HG03103 (cell line): ENCODE data around the gene ARL10.

ENCODE experiments used
- ATAC-seq: cut with Tn5 transposase; IDR thresholded peaks from one replicate; pipeline ENCODE4 v1.9.1; 2021; ENCODE audit warnings: low read depth; ENCODE audit not compliant: unreplicated experiment

The ARL10 gene

GRCh38 chr5:176408590-176408989, 43.3 kb downstream of the ARL10 start:
- ATAC-seq = no peak

- no peak for ATAC-seq
These were observed 44.5 kb downstream of the ARL10 start for GRCh38 chr5:176409765-176410164.

DNA sequence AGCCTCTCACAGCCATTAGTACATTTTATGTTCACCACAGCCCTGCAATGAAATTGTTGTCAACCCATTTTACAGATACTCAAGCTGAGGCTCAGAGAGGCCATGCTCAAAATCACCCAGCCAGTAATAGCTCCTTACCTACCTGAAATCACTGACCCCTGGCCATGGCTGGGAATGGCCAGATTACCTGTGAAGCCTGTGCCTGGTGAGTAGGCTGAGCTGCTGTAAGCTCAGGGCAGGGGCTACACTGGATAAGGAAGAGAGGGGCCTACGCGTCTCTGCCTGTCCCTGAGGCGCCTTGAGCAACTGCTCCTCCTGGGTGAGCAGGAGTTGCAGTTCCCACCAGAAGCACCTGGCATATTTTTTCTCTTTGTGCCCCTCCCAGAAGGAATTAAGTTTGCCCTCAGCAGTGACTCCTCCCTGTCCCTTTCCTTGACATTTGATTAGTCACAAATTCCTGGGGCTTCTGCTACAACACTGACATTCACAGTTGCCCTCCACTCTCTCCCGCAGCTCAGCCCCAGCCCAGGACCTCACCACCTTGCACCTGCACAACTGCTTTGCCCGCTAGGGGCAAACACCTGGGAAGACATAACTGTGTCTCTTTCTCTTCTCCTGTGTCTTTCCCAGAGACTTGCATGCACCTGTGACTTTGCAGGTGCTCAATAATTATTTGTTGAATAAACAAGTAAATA, 45.3 kb downstream of the ARL10 start:
- no peak for ATAC-seq

GRCh38 chr5:176412517-176413254, 47.4 kb downstream of the ARL10 start:
- ATAC-seq = no peak

DNA sequence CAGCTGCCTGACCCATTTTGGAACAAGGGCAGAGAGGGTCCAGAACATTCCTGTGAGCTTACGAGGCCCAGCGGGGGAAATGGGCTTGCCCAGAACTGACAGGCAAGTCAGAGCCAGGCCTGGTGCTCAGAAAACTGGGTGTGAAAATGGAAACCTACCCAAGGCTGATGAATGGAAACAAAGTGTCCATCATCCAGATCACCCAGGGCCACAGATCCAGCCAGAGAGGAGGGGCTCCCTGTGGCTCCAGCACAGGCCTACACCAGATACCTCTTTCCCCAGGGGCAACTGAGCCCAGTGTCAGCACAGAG, 47.9 kb downstream of the ARL10 start:
- ATAC-seq = no peak

DNA sequence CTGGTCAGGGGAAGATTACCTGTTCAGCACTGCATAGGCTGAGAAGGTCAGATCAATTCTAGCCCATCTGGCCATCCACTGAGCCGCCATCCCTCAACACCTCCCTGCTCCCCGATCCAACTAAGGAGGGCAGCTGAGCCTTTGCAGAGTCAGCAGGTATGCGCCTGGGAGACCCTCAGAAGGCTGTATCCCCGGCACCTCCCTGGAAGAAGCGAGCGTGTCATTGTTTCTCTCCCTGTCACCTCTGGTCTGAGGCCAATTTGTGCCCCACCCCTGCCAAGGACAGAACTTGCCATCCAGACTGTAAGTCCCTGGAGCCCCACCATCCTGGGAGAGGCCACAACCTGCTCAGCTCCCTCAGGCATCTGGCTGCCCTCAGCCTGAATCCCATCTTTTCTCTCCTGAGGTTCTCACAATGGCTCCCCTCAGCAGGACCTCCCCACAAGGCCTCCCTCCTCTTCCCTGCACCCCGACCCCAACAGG, 48.5 kb downstream of the ARL10 start:
- no peak for ATAC-seq

DNA sequence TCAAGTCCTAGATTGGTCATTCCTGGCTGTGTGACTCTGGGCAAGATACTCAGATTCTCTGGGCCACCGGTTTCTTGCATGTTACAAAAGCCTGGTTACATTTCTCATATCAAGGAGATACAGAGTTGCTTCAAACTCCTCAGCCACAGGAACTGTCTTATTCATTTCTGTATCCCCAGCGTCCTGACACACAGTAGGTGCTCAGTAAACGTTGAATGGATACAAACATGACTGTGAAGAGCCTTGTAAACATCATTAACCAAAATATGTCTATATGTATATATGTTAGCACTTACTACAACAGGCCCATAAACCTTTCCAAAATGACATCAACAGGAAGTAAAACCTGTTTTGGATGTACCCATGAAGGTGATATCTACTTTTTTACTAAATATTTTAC, 49.4 kb downstream of the ARL10 start:
- no peak for ATAC-seq

DNA sequence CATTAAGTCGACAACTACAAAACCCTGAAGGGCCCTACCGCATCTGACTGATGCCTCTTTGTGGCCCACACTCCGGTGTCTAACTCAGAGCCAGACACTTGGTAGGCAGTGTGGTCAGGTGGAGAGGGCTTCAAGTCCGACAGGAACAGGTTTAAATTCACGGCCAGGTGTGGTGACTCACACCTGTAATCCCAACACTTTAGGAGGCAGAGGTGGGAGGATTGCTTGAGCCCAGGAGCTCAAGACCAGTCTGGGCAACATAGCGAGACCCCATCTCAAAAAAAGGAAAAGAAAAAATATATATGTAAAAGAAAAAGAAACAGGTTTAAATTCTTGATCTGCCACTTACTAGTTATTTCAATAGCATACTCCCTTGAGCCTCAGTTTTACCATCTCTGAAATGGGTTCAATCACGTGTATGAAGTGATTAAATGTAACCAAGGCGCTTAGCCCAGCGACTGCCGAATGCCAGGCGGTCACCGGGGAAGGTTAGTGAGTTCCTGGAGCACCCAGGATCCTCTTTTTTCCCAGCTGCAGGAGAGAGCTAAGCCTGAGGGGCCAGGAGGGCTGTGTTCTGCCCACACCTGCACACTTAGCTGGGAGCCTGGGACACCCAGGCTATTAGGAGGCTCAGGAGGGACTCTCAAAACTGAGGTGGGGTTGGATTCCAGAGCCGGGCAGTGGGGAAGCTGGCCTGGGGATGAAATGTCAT, 50.1 kb downstream of the ARL10 start:
- no peak for ATAC-seq

DNA sequence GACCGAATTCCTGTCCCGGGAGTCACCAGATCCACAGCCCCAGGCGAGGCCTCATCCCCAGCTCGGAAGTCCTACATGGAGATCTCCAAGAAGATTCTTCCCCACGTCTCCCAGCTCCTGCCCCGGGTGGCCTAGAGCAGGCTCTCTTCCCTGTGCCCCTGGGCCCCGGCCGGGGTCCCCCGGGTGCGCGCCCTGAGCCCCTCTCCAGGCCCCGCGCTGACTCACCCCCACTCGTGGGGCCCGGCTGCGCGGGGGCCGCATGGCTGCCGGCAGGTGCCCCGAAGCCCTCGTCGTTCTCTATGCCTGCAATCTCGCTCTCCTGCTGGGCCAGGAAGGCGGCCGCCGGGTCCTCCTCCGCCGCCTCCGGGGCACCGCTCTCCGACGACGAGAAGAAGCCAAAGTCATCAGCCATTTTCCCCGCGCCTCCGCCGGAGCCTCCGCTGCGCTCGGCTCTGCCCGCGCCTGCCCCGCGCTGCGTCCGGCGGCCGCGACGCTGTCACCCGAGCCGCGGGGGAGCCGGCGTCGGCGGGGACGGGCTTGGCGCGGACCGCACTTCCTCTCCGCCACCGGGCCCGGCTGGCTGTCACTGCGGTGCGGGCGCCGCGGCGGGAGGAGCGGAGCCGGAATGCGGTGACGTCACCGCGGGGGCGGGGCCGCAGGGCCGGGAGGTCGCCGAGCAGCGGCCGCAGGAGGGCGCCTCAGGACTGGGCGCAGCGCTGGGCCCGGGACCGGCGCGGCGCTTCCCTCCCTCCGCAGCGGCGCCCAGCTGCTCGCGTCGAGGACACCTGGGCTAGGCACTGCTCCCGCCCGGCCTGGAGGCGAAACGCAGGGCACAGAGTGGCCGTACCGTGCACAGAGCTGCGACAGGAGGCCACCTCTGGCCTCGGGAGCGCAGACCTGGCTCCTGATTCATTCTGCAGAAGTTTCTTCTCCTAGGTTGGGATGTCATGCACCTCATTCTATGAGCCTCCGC, 51.0 kb downstream of the ARL10 start, which contains the start of gene CLTB:
Gene CLTB, minus strand, starts transcription at position 588 of the 973 bp plus-strand sequence. Its CDS starts 176 bp downstream, at position 412.
- peak; percentile 94 for ATAC-seq

DNA sequence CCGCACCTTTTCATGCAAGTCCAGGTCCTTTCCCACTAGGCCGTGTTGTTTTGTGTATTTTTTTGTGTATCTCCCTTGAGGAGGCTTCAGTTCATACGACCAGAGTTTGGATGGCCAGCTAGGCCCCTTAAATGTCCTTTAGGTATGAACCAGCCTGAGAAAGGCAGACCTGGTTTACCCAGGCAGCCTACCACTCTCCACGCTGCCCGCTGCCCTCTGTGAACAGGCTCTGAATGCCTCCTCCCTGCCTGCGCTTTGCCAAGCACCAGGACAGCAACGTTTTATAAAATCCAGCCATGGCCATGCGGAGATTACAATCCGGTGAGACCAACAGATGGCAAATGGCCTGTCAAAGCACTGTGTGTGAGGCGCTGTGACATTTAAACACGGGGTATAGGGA, 51.7 kb downstream of the ARL10 start:
- no peak for ATAC-seq

- ATAC-seq = no peak
These were observed 53.0 kb downstream of the ARL10 start for GRCh38 chr5:176418251-176418650.

DNA sequence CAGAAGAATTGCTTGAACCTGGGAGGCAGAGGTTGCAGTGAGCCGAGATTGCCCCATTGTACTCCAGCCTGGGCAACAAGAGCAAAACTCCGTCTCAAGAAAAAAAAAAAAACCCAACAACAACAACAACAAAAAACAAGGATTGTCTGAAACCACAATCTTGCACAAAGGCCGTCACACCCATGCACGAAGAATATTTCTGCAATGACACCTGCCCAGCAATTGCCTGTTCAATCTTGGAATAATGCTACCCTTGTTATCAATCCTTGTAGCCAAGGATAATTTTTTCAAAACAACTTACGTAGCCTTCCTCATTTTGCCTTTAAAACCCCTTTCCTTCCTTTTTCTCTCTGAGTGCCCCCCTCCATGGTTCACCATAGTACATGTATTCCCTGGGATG, 54.8 kb downstream of the ARL10 start:
- no peak for ATAC-seq

GRCh38 chr5:176420972-176421544, 55.8 kb downstream of the ARL10 start:
- no peak for ATAC-seq

- no peak for ATAC-seq
These were observed 58.9 kb downstream of the ARL10 start for GRCh38 chr5:176424181-176424580.

DNA sequence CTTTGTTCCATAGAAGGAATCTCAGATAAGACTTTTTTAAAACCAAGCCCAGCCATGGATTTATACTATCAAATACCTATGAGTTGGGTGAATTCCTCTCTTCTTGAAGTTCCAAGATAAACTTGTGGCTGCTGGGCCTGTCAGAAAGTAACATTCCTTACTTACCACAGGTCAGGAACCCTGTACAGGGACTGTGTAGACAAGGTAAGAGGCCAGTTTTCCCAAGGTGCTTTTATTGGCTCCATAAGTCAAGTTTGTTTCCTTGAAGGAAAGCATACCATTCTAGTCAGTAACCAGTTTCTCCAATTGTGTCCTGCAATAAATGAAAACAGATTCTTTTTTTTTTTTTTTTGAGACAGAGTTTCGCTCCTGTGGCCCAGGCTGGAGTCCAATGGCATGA, 59.9 kb downstream of the ARL10 start:
- no peak for ATAC-seq

- ATAC-seq = no peak
These were observed 60.5 kb downstream of the ARL10 start for GRCh38 chr5:176425791-176426190.

DNA sequence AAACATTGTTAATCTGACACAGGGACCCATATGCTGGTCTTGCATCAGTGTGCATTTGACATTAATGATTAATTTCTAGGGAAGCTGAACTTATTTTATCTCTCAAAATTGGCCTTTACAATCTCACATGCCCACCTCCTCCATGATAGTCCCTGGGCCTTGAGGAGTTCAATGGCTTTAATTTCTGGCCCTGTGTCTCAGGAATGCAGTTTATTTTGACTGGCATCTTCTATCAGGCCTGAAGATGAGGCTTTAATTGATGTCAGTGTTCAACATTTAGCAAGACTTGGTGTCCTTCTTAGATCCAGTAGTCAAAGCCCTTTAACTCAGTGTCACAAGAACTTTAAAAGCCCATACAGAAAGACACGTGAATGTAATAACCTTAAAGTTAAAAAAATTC, 61.6 kb downstream of the ARL10 start:
- ATAC-seq = no peak

- ATAC-seq = no peak
These were observed 62.7 kb downstream of the ARL10 start for GRCh38 chr5:176427971-176428370.

DNA sequence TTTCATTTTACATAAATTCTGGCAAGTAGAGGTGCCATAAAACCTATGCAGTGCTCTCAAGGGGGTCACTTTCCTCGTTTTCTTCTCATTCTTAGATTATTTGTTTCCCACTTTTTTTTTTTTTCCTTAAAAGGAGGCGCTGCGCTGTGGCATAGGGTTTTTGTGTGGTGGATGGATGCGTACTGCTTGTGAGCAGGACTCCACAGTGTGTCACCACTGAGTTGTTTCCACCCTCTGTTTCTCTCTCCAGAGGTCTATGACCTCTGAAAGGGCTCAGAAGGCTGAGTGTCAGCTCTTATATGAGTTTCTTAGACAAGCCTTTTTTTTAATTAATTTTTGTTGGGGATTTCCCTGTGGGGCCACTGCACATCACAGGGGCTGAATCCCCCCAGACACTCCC, 64.7 kb downstream of the ARL10 start:
- no peak for ATAC-seq
